MV-4-11 (cell line): ENCODE results near the gene SMAGP.
"Not testable (repeated sequence)": the region's sequence is repeated elsewhere in the genome, so short reads cannot be mapped to it uniquely, and the experiment has no call there.

ENCODE experiments used
- DNase-seq: peaks from one replicate; lab custom pipeline; 2025; lab: John Stamatoyannopoulos, UW

The SMAGP gene

DNA sequence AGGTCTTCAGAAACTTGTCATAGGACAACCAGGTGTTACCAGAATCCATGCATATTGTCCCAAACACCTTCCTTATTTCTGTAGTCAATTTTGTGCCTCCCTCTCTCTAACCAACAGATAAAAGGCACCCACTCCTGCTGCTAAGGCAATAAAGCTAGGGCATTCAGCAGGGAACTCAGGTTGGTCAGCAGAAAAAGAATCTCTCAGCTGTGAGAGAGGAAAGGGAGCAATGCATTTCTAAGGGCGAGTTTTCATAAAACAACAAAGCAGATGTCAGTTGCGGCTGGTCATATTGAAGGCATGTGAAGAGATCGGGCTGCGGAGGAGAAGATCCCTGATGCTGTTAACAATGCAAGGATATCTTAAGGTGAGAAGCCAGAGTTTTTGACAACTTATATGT lies 45.0 kb downstream of the SMAGP start:
- DNase-seq: no peak

DNA sequence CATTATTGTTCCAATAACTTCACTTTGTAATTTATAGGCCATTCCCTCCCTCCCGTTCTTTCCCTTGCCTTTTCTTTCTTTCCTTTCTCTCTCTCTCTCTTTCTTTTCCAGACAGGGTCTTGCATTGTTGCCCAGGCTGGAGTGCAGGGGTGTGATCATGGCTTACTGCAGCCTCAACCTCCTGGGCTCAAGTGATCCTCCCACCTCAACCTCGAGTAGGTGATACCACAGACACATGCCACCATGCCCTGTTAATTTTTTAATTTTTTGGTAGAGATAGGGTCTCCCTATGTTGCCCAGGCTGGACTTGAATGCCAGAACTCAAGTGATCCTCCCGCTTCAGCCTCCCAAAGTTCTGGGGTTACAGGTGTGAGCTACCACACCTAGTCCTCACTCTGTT lies 45.6 kb downstream of the SMAGP start:
- no peak for DNase-seq

DNA sequence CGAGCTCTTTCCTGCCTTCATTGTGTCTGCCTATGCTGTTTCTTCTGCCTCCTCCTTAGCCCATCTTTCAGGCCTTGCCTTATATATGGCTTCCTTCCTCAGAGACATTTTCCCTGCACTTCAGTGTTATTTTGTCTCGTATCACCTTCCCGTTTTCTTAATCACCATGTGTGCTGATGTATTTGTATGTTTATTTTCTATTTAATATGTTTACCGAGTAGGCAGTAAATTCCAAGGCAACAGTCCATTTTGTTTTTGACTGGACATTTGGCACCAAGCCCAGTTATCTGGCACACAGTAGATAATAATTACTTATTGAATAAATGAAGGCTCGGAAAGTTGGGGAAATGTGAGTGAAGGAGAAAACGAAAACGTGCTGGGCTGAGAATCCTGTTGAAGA lies 47.8 kb downstream of the SMAGP start:
- DNase-seq: no peak

GRCh38 chr12:51219857-51220256 lies 50.4 kb downstream of the SMAGP start:
- DNase-seq: not testable (repeated sequence)

- no peak for DNase-seq
These were observed 50.9 kb downstream of the SMAGP start for GRCh38 chr12:51219322-51219721.

GRCh38 chr12:51218607-51219161 lies 51.5 kb downstream of the SMAGP start:
- DNase-seq: no peak

- peak; percentile 49 for DNase-seq
These were observed 52.1 kb downstream of the SMAGP start, which contains the start of gene POU6F1 for GRCh38 chr12:51217968-51218606. TSS of gene POU6F1 (minus strand) at chr12:51218062. CDS start at chr12:51206836, 11,226 bp downstream.

DNA sequence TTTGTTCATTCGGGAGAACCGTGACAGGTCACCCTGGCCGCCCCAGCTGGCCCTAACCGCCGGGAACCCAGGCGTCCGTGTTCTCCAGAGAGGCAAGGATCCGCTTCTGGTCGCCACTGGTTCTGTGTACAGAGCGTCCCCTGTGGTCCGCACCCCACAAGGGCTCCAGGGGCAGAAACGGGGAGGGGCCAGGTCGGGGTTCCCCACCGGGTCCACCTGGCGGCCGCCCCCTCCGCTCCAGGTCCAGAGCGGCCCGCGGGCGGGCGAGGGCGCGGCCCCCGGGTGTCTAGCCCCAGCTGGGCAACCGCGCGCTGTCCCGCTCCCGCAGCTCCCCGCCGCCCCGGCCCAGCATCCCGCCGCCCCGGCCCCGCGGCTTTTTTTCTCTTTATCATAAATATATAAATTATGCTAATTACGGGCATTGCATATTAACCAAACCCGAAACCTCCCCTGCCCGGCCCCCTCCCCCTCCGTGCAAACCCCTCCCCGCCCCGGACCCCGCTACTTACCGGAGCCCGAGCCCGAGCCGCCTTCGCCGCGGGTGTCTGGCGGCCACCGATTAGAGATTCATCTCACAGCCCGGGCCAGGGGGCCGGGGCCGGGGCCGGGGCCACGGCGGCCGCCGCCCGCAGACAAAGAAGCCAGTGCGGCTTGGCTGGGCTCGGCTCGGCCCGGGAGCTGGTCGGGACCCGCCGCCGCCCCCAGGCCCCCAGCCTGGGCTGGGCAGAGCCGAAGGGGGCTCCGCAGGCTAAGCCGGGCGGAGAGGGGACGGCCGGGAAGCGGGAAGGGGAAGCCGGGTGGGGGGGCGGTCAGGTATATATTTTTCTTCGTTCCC lies 52.9 kb downstream of the SMAGP start:
- DNase-seq: no peak

DNA sequence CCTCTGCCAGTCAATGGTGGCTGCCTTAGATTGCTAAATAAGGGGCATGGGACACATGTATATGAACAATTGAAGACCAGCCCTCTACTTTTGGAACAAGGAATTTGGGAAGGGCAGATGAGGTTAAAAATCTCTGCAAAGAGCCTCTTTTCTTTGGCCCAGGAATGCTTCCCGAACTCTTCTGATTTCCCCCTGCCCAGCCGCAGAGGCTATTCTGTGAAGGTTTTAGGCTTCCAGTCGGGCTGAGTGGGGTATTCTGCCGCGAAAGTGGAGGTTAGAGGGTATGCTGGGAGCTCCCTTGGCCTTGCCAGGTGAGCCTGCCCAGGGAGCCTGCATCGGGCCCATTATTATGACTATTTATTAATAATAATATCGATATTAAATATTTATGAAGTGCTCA lies 53.6 kb downstream of the SMAGP start:
- DNase-seq: no peak

- no peak for DNase-seq
These were observed 55.3 kb downstream of the SMAGP start for GRCh38 chr12:51214895-51215294.

GRCh38 chr12:51210690-51211395 lies 59.4 kb downstream of the SMAGP start:
- no peak for DNase-seq

GRCh38 chr12:51209259-51209658 lies 61.0 kb downstream of the SMAGP start:
- no peak for DNase-seq

GRCh38 chr12:51208016-51208660 lies 62.1 kb downstream of the SMAGP start:
- no peak for DNase-seq

DNA sequence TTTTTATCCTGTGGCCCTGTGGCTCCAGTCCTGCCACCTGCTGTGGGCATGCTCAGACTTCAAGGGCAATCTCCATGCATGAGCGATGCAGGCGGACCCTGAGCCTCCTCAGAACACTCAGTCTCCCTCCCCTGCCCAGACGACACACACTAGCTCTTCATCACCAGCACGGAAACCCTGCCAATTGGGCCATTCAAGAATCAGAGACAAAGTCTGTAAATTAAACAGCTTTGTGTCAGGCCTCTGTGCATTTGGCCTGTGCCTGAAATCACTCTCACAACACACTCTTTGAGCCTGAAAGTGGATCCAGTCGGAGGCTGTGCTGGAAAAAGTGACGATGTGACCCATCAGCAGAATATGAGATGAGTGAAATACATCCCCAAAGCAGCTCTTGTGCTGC lies 64.9 kb downstream of the SMAGP start:
- DNase-seq: no peak

- DNase-seq: no peak
These were observed 67.5 kb downstream of the SMAGP start for GRCh38 chr12:51202718-51203117.

GRCh38 chr12:51200806-51201205 lies 69.4 kb downstream of the SMAGP start:
- DNase-seq: no peak

GRCh38 chr12:51200156-51200555 lies 70.1 kb downstream of the SMAGP start:
- no peak for DNase-seq

GRCh38 chr12:51199366-51199945 lies 70.8 kb downstream of the SMAGP start:
- DNase-seq: no peak

DNA sequence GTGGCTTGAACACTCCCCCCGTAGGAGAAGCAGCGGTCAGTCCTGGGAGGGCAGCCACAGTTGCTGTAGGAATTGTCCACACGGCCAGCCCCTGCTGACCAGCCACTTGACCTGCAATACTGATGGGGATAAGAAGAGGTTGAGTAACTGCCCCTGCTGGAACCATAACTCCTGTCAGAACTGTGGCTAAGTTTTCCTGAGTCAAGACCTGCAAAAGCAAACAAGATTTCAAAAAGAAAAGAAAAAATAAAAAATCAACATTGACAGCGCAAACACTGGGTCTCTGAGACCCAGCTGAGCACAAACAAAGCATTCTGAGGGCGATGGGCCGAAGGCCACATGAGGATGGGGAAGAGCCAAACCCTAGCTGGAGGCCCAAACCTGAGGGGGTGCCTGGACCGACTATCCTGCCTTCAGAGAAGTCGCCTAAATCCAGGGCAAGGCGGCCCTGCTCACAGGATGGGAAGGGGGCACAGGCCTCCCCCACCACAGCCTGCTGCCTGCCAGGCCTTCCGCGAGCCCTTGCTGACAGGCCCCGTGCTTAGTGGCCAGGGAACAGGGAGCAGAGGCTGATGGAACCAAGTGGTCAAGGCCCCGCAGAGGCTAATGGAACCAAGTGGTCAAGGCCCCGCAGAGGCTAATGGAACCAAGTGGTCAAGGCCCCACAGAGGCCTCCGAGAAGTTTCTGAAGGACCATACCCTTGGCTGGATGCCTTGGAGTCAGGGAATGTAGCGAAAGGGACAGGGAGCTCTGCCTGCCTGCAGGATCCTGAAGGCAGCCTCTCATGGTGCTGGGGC lies 71.4 kb downstream of the SMAGP start:
- DNase-seq: no peak

- DNase-seq: no peak
These were observed 72.3 kb downstream of the SMAGP start for GRCh38 chr12:51197736-51198567.
